Middle frontal gyrus (tissue), 1 donor: Measurements from ENCODE around the gene ADGRG2.

ENCODE experiments used
- DNase-seq: peaks from one replicate; pipeline ENCODE4 v3.0.0-alpha.2; 2015; ENCODE audit warnings: low spot score; ENCODE audit errors: extremely low spot score

ADGRG2 gene

GRCh38 chrX:18956303-18957032 lies 165.8 kb downstream of the ADGRG2 start:
- DNase-seq: no peak

- no peak for DNase-seq
Observed at GRCh38 chrX:18955676-18956075, 166.6 kb downstream of the ADGRG2 start.

- DNase-seq: no peak
Observed at GRCh38 chrX:18951032-18951431, 171.2 kb downstream of the ADGRG2 start.

- DNase-seq: no peak
Observed at GRCh38 chrX:18949944-18950301, 172.3 kb downstream of the ADGRG2 start.

- DNase-seq: no peak
Observed at GRCh38 chrX:18949291-18949943, 172.9 kb downstream of the ADGRG2 start.

- DNase-seq: no peak
Observed at GRCh38 chrX:18946611-18947010, 175.7 kb downstream of the ADGRG2 start.

- no peak for DNase-seq
Observed at GRCh38 chrX:18946157-18946556, 176.1 kb downstream of the ADGRG2 start.

- DNase-seq: no peak
Observed at GRCh38 chrX:18945483-18945882, 176.8 kb downstream of the ADGRG2 start.

- no peak for DNase-seq
Observed at GRCh38 chrX:18944482-18944881, 177.8 kb downstream of the ADGRG2 start.

GRCh38 chrX:18941896-18942295 lies 180.4 kb downstream of the ADGRG2 start:
- no peak for DNase-seq
